Rectal smooth muscle tissue (tissue), 1 donor: ENCODE measurements around the gene CCKAR.
A peak's percentile ranks its signal among the peaks of the same experiment; 100 is the strongest.

Source experiments
- H3K27ac ChIP-seq: one replicate; pipeline ENCODE4 v1.7.0; 2013; ENCODE audit warnings: low read depth, low read length, inconsistent platforms
- H3K27me3 ChIP-seq: one replicate; pipeline ENCODE4 v1.7.0; 2013; ENCODE audit warnings: low read length; ENCODE audit not compliant: control insufficient read depth, insufficient read depth
- H3K36me3 ChIP-seq: one replicate; pipeline ENCODE4 v1.7.0; 2013; ENCODE audit warnings: low read length; ENCODE audit not compliant: control insufficient read depth, insufficient read depth
- H3K4me1 ChIP-seq: one replicate; pipeline ENCODE4 v1.7.0; 2013; ENCODE audit warnings: low read length; ENCODE audit not compliant: control insufficient read depth, insufficient read depth
- H3K4me3 ChIP-seq: one replicate; pipeline ENCODE4 v1.7.0; 2013; ENCODE audit warnings: low read length
- H3K9ac ChIP-seq: one replicate; pipeline ENCODE4 v1.7.0; 2013; ENCODE audit warnings: low read length

CCKAR gene

GRCh38 chr4:26466578-26467270, 23.6 kb downstream of the CCKAR start:
- Histone ChIP-seq H3K36me3 (no peaks in the 10 kb centered on the region), H3K27me3 (no peaks in the 10 kb centered on the region), H3K9ac (no peak overlapping the region), H3K4me3 (no peak overlapping the region), H3K4me1 (peaks cover 3% of the 10 kb centered on the region), H3K27ac (no peak overlapping the region)

GRCh38 chr4:26464420-26465095, 25.7 kb downstream of the CCKAR start:
- Histone ChIP-seq H3K27me3 (no peaks in the 10 kb centered on the region), H3K36me3 (no peaks in the 10 kb centered on the region), H3K4me3 (no peak overlapping the region), H3K9ac (no peak overlapping the region), H3K27ac (no peak overlapping the region), H3K4me1 (peaks cover 6% of the 10 kb centered on the region)

GRCh38 chr4:26463386-26463785, 26.9 kb downstream of the CCKAR start:
- Histone ChIP-seq H3K27me3 (no peaks in the 10 kb centered on the region), H3K4me3 (no peak overlapping the region), H3K9ac (no peak overlapping the region), H3K4me1 (peaks cover 10% of the 10 kb centered on the region), H3K36me3 (no peaks in the 10 kb centered on the region), H3K27ac (peak overlapping the region; percentile 46)

- no peaks in the 10 kb centered on the region for H3K36me3 ChIP-seq
- peaks cover 16% of the 10 kb centered on the region for H3K4me1 ChIP-seq
- no peak overlapping the region for H3K9ac ChIP-seq
- peak overlapping the region; percentile 73 for H3K27ac ChIP-seq
- no peaks in the 10 kb centered on the region for H3K27me3 ChIP-seq
- H3K4me3 ChIP-seq = no peak overlapping the region
Observed at GRCh38 chr4:26462874-26463273, 27.4 kb downstream of the CCKAR start.

- H3K9ac ChIP-seq = no peak overlapping the region
- H3K4me1 ChIP-seq = peaks cover 17% of the 10 kb centered on the region
- H3K4me3 ChIP-seq = no peak overlapping the region
- H3K27me3 ChIP-seq = no peaks in the 10 kb centered on the region
- H3K36me3 ChIP-seq = no peaks in the 10 kb centered on the region
- H3K27ac ChIP-seq = peak overlapping the region; percentile 74
Observed at GRCh38 chr4:26459756-26460530, 30.3 kb downstream of the CCKAR start.

- no peaks in the 10 kb centered on the region for H3K36me3 ChIP-seq
- peaks cover 17% of the 10 kb centered on the region for H3K4me1 ChIP-seq
- peak overlapping the region; percentile 74 for H3K27ac ChIP-seq
- no peak overlapping the region for H3K9ac ChIP-seq
- H3K4me3 ChIP-seq = no peak overlapping the region
- no peaks in the 10 kb centered on the region for H3K27me3 ChIP-seq
Observed at GRCh38 chr4:26459054-26459755, 31.1 kb downstream of the CCKAR start.

GRCh38 chr4:26458157-26458561, 32.1 kb downstream of the CCKAR start:
- Histone ChIP-seq H3K36me3 (no peaks in the 10 kb centered on the region), H3K9ac (no peak overlapping the region), H3K27me3 (no peaks in the 10 kb centered on the region), H3K4me1 (peaks cover 15% of the 10 kb centered on the region), H3K27ac (peak overlapping the region; percentile 1), H3K4me3 (no peak overlapping the region)

GRCh38 chr4:26457412-26457811, 32.9 kb downstream of the CCKAR start:
- Histone ChIP-seq H3K4me3 (no peak overlapping the region), H3K27ac (no peak overlapping the region), H3K27me3 (no peaks in the 10 kb centered on the region), H3K4me1 (peaks cover 22% of the 10 kb centered on the region), H3K36me3 (no peaks in the 10 kb centered on the region), H3K9ac (no peak overlapping the region)

GRCh38 chr4:26455571-26455970, 34.7 kb downstream of the CCKAR start:
- Histone ChIP-seq H3K4me1 (peaks cover 23% of the 10 kb centered on the region), H3K4me3 (no peak overlapping the region), H3K36me3 (no peaks in the 10 kb centered on the region), H3K27me3 (no peaks in the 10 kb centered on the region), H3K27ac (no peak overlapping the region), H3K9ac (no peak overlapping the region)

- Histone ChIP-seq H3K4me1 (peaks cover 21% of the 10 kb centered on the region), H3K36me3 (no peaks in the 10 kb centered on the region), H3K27ac (no peak overlapping the region), H3K27me3 (no peaks in the 10 kb centered on the region), H3K4me3 (no peak overlapping the region), H3K9ac (no peak overlapping the region)
Observed at GRCh38 chr4:26454961-26455360, 35.3 kb downstream of the CCKAR start.

GRCh38 chr4:26452565-26453531, 37.4 kb downstream of the CCKAR start:
- H3K36me3 ChIP-seq = no peaks in the 10 kb centered on the region
- no peaks in the 10 kb centered on the region for H3K27me3 ChIP-seq
- H3K27ac ChIP-seq = no peak overlapping the region
- H3K4me3 ChIP-seq = no peak overlapping the region
- H3K4me1 ChIP-seq = peaks cover 10% of the 10 kb centered on the region
- H3K9ac ChIP-seq = no peak overlapping the region
